Lower leg skin (tissue), 4 donors: ENCODE results near the gene MZB1. TPM values are rescaled to one million over a fixed set of nuclear protein-coding genes. Genes with fewer than 3 reads are reported as not detected.

Experiments
- DNase-seq, 2 donors: peaks; one replicate each; pipeline ENCODE4 v3.0.0-alpha.2; 2019; ENCODE audit warnings: low spot score in 2 of 2
- H3K4me3 ChIP-seq: fragments of 200-600 bp; sonication (generic); 2 replicates; pipeline ENCODE4 v1.5.1; 2017; ENCODE audit warnings: mild to moderate bottlenecking, low read depth; ENCODE audit not compliant: poor library complexity, severe bottlenecking
- POLR2A ChIP-seq, 2 donors: fragments of 450-650 bp; IDR thresholded peaks; one replicate each; pipeline ENCODE4 v1.6.1; 2016 to 2017; ENCODE audit warnings: antibody characterized with exemption in 2 of 2, mild to moderate bottlenecking in 1 of 2, moderate library complexity in 1 of 2
- WGBS, 2 donors: methylation state at CpG; one replicate each; pipeline ENCODE4 v1.1.5; 2018; 5-methylcytosine and 5-hydroxymethylcytosine counted together
- intact Hi-C: fragments of 100-400 bp; cut with DNase I; formaldehyde crosslinking; loops from one replicate; pipeline ENCODE4 v1.15.0; 2023; ENCODE audit warnings: low total_unique reads
- total RNA-seq, 4 donors: library from RNA; depleted of rRNA; stranded (reverse); fragments of >200 nt; gene quantifications; one replicate each; pipeline ENCODE4 v1.1.0, GENCODE V29; 2016
- TF ChIP-seq, protein P1 (sequence below), 3 donors: fragments of 450-650 bp; IDR thresholded peaks; one replicate each; pipeline ENCODE4 v1.5.1; 2016; ENCODE audit warnings: antibody characterized with exemption in 3 of 3, mild to moderate bottlenecking in 3 of 3, moderate library complexity in 2 of 3

The MZB1 gene
- total RNA-seq, 4 donors from 2014 or later, result not detected

DNA sequence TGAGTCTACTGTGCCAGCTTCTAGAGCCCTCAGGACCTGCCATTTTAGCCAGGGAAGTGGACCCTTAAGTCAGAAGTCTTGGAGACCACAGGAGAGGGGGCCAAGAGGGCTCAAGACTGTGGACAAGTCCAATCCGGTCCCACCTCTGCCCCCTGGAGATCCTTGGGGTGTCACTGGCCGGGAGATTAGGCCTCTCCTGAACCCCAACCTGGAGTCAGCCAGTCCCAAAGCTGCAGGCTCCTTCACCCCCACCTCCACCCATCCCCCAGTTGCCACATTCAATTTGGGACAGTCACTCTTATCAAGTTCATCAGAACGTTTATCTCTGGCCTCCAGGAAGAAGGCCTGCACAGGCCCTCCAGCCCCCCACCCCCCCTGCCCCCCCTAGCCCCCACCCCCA, 6.9 kb downstream of the MZB1 start:
- no peak overlapping the region for H3K4me3 ChIP-seq
- DNase-seq, result no peak
- 64 to 65% methylated on average over 3 of the region's 3 CpGs for WGBS, 2 donors
- TF ChIP-seq, protein P1, sequence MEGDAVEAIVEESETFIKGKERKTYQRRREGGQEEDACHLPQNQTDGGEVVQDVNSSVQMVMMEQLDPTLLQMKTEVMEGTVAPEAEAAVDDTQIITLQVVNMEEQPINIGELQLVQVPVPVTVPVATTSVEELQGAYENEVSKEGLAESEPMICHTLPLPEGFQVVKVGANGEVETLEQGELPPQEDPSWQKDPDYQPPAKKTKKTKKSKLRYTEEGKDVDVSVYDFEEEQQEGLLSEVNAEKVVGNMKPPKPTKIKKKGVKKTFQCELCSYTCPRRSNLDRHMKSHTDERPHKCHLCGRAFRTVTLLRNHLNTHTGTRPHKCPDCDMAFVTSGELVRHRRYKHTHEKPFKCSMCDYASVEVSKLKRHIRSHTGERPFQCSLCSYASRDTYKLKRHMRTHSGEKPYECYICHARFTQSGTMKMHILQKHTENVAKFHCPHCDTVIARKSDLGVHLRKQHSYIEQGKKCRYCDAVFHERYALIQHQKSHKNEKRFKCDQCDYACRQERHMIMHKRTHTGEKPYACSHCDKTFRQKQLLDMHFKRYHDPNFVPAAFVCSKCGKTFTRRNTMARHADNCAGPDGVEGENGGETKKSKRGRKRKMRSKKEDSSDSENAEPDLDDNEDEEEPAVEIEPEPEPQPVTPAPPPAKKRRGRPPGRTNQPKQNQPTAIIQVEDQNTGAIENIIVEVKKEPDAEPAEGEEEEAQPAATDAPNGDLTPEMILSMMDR (IDR thresholded peaks at IDR 0.05), result no peak
- no peak for TF ChIP-seq POLR2A (IDR thresholded peaks at IDR 0.05)
- intact Hi-C loops, result no loop called here

DNA sequence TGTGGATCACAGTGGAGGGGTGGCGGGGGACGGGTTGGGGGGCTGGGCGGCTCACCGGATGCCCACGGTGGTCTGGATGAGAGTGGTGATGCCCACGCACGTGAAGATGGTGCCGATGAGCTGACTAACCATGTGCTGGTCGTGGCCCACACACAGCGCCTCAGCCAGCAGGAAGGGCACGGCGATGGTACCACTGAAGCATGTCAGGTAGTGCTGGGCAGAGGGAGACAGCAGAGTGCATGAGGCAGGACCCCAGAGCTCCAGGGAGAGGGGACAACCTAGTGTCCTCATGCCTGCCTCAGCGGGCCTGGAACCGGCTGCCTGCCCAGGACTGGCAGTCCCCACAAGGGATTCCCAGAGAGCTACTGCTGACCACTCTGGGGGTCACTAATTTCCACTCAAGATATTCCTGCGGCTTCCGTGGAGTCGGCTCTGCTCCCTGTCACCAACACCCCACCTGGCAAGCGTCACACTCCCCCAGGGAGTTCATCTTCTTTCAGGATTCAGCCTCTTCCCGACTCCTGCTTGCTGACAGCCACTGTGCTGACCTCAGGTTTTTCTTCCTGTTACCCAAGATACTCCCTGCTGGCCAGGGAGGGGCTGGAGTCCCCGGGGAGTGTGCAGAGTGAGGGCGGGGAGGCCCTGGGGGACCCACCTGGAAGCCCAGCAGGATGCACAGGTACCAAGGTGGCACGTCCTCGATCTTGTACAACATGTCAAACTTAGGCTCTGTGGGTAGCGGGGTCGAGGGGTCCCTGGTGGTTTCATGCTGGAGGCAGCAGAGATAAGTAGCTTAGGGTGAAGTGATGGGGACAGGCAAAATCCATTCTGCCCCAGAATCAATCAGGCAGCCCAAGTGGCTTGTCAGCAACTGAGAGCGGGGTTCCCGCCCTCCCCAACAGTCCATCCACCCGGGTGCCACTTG, 7.6 kb downstream of the MZB1 start:
- intact Hi-C loops, result no loop called here
- 86 to 87% methylated on average over 20 to 28 of the region's 28 CpGs for WGBS, 2 donors
- peak in 1 of 2 donors; percentile 81 for DNase-seq
- no peak overlapping the region for H3K4me3 ChIP-seq
- TF ChIP-seq, protein P1 (IDR thresholded peaks at IDR 0.05), result no peak
- TF ChIP-seq POLR2A (IDR thresholded peaks at IDR 0.05), result no peak

DNA sequence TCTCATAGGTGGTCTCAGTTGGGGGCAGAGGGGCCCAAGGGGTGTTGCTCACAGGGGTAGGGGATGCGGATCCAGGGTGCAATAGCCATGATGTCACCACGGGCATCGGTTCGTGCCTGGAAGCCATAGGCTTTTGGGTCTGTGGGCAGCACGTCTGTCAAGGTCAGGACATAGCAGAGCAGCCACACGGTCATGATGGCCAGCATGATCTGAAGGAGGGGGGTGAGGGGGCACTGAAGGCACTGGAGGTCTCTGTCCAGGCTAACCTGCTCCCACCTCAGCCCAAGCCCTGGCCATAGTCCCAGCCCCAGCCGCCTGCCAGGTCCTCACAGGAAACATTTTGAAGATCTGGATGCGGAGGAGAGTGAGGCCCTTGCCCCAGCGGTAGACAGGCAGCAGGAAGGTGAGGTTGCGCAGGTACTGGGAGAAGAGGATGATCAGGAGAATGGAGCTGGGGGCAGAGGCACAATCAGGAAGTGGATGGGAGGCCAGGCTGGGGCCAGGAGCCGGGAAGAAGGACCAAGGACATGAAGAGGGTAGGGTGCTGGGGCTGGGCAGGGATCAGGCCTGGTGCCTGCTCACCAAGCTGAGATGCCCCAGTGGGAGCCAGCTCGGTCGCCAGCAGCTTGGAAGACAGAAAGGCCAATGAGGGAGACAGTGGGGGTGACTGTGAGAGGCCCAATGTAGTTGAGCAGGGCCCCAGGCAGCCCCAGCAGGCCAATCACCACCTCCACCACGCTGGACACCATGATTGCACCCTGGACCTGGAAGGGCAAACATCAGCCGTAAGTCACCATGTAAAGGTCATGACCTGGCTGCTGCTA, 9.9 kb downstream of the MZB1 start:
- no peak for DNase-seq
- intact Hi-C loops, result no loop called here
- 85 to 91% methylated on average over 15 of the region's 15 CpGs for WGBS, 2 donors
- H3K4me3 ChIP-seq, result no peak overlapping the region
- TF ChIP-seq POLR2A (IDR thresholded peaks at IDR 0.05), result no peak
- TF ChIP-seq, protein P1 (IDR thresholded peaks at IDR 0.05), result no peak

DNA sequence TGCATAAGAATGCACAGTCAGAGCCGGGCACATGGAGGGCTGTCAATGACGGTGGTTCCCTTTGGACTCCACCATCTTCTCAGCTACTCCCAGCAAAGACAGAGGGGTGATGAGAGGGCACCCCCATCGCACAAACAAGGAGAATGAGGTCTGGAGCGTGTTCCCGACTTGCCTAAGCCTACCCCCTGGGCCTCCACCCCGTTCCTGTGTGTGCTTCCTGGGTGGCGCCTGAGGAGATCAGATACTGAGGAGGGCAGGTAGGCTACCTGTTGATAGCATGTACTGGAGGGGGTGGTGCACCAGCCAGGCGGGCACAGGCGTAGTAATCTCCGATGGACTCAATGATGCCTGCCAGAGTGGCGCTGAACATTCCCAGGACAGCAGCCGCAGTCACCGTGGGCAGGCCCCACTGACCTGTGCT, 10.8 kb downstream of the MZB1 start:
- intact Hi-C loops, result no loop called here
- no peak overlapping the region for H3K4me3 ChIP-seq
- DNase-seq, result peak in 1 of 2 donors; percentile 70
- TF ChIP-seq, protein P1 (IDR thresholded peaks at IDR 0.05), result no peak
- TF ChIP-seq POLR2A (IDR thresholded peaks at IDR 0.05), result no peak
- WGBS, 2 donors, result 54 to 70% methylated on average over 13 of the region's 13 CpGs

DNA sequence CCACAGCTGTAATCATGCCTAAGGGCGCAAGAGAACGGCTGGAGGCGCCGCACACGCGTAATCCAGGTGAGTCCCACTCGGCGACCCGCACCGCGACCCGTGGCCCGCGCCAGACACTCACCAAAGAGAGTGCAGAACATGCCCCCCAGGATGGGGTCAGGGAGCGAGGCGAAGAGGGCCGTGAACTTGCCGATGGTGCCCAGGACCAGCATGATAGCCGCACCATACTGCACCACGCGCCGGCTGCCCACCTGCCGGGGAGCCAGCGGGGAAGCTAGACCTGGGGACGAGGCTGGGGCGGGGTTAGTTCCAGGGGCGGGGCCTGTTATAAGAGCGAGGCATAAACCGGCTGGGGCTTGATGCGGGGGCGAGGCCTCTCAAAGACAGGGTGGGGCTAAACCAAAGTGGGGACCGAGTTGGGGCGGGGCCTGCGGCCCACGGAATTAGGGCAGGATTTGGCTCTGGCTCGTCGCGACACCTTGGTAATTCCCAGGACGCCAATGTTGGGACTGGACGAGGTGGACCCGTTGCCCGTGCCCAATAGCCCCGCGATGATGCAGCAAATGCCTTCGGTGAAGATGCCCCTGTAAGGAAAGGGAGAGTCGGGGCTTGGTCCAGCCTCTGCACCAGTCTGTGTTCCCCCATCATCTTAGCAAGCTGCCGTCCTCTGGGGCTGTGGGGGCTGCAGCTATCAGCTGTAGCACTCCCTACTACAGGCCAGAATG, 11.4 kb downstream of the MZB1 start:
- intact Hi-C loops, result no loop called here
- 54 to 68% methylated on average over 45 to 47 of the region's 47 CpGs for WGBS, 2 donors
- peak in 1 of 2 donors; percentile 82 for DNase-seq
- TF ChIP-seq, protein P1 (IDR thresholded peaks at IDR 0.05), result no peak
- no peak for TF ChIP-seq POLR2A (IDR thresholded peaks at IDR 0.05)
- H3K4me3 ChIP-seq, result no peak overlapping the region
